ENCODE results near the gene CDC25A. TPM values are rescaled to one million over a fixed set of nuclear protein-coding genes. Genes with fewer than 3 reads are reported as not detected.

The CDC25A gene
- total RNA-seq, 2 donors from 2014 or later: 5.3 to 23.7 TPM

DNA sequence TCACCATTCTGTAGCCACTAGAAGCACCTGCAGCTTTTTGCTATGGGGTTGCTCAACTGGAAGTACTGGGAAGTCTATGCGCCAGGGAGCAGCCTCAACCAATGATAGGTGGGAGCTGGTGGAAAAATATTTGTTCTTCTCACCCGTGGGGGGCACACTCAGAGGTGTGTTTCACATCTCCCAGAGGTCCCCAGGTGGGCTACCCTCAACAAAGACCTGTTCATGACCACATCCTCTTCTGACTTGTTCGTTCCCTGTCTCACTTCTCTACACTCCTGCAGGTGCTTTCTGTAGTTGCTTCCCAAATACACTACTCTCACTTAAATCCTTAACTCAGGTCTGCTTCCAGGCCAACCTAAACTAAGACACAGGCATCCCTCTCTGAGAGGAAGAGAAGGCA, 38.7 kb upstream of the CDC25A start:
- Histone ChIP-seq H3K4me1 (no peaks in the 10 kb centered on the region), H3K9ac (ENCODE audit: low read depth in 2 of 2, low read length in 2 of 2) (no peak overlapping the region), H3K36me3 (no peaks in the 10 kb centered on the region), H3K27ac (no peak overlapping the region), H3K27me3 (no peaks in the 10 kb centered on the region), H3K9me3 (no peaks in the 10 kb centered on the region), H3K4me3 (no peak overlapping the region)
- intact Hi-C loops (cut with DNase I): no loop called here
- DNase-seq: no peak
- no peak for TF ChIP-seq CTCF (IDR thresholded peaks at IDR 0.05)

DNA sequence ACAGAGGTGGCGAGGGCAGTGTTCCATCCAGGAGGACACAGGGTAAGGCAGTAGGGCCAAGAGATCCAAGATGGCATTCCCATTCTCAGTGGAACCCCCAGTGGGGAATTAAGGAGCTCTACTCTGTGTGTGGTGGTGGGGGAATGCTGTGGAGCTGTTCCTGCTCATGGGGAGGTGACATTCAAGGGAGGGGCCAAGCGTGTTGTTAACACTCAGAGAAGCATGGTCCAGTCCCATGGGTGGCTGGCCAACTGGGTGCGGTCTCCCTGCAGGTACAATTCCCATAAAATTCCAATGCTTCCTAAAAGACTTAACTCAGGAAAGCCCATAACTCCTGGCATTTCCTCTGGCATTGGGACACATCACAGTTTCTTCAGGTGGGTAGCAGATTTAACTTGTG, 37.4 kb upstream of the CDC25A start:
- DNase-seq: peak; percentile 44
- H3K27ac ChIP-seq: no peak overlapping the region
- H3K9me3 ChIP-seq: no peaks in the 10 kb centered on the region
- H3K4me1 ChIP-seq: no peaks in the 10 kb centered on the region
- H3K36me3 ChIP-seq: no peaks in the 10 kb centered on the region
- no peak overlapping the region for H3K9ac ChIP-seq (ENCODE audit: low read depth in 2 of 2, low read length in 2 of 2)
- H3K4me3 ChIP-seq: no peak overlapping the region
- no peak for TF ChIP-seq CTCF (IDR thresholded peaks at IDR 0.05)
- H3K27me3 ChIP-seq: no peaks in the 10 kb centered on the region
- intact Hi-C loops (cut with DNase I): no loop called here

DNA sequence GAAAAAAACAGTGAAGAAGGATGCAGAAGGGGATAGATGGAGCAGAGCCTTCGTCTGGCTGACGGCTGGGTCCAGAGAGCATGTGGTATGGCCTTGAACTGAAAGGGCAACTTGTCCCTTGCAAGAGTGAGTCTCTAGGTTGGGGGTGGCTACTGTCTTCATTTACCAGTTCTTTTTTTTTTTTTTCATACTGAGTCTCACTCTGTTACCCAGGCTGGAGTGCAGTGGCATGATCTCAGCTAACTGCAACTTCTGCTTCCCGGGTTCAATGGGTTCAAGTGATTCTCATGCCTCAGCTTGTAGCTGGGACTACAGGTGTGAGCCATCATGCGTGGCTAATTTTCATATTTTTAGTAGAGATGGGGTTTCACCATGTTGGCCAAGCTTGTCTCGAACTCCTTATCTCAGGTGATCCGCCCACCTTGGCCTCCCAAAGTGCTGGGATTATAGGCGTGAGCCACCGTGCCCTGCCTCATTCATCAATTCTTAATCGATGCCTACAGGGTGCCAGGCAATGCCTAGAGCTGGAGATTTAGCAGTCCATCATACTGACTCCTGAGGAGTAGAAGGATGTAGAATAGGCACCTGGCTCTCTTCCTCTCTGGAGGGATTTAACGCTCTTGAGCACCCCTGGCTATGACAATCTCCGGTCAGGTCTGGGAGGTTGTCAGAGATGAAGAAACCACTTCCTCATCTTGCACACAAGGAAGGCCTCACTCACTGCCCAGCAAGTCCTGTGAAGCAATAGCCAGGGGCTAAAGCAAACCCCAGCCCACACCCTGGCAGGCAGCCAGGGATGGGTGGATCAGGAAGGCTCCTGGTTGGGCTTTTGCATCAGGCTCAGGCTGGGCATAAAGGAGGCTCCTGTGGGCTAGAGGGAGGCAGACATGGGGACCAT, 34.6 kb upstream of the CDC25A start, which contains the start of gene CAMP:
Gene CAMP (plus strand): TSS at position 880 of the 898 bp plus-strand sequence. CDS start 17 bp downstream, at position 897.
- intact Hi-C loops (cut with DNase I): no loop called here
- H3K9ac ChIP-seq (ENCODE audit: low read depth in 2 of 2, low read length in 2 of 2): no peak within 1 kb of the TSS
- TF ChIP-seq CTCF (IDR thresholded peaks at IDR 0.05): no peak
- H3K4me1 ChIP-seq: no peaks in the 10 kb centered on the region
- no peaks in the 10 kb centered on the region for H3K9me3 ChIP-seq
- no peaks in the 10 kb centered on the region for H3K27me3 ChIP-seq
- H3K27ac ChIP-seq: no peak within 1 kb of the TSS
- H3K4me3 ChIP-seq: no peak within 1 kb of the TSS
- peak; percentile 34 for DNase-seq
- no peaks in the 10 kb centered on the region for H3K36me3 ChIP-seq

DNA sequence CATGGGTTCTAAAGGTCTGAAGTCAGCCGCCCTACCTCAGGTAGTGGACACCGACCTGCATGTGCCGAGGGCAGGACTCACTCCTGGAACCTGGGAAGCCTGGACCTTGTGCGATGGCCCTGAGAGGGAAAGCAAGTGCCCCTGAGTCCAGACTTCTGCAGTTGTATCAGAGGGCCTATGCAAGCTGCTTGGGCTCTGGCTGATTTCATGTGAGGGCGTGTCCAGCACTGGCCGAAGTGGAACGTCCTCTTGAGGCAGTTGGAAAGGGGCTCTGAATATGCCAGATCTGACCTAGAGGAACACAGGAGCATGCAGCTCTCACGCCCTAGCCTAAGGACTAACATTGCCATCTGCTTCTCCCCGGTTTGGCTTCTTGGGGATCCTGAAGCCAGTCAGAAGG, 32.5 kb upstream of the CDC25A start:
- Histone ChIP-seq H3K36me3 (no peaks in the 10 kb centered on the region), H3K27me3 (no peaks in the 10 kb centered on the region), H3K9me3 (no peaks in the 10 kb centered on the region), H3K27ac (no peak overlapping the region), H3K9ac (ENCODE audit: low read depth in 2 of 2, low read length in 2 of 2) (no peak overlapping the region), H3K4me3 (no peak overlapping the region), H3K4me1 (no peaks in the 10 kb centered on the region)
- intact Hi-C loops (cut with DNase I): no loop called here
- no peak for TF ChIP-seq CTCF (IDR thresholded peaks at IDR 0.05)
- DNase-seq: no peak

DNA sequence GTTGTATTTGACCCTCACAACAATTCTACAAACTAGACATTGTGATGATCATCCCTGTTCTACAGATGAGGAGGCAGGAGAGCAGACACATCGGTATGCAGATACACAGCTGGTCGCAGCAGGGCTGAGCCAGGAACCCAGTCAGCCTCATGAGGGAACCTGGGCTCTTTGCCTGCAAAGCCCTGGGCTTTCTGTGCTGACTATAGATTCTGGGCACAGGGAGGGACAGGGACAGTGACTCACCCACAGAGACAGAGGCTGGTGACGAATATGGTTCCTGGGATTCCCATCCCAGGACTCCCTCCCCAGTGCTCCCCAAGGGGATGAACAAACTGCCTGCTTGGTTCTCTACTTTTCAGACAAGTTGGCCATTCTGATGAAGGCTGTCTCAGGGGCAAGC, 31.3 kb upstream of the CDC25A start:
- H3K4me3 ChIP-seq: no peak overlapping the region
- H3K4me1 ChIP-seq: no peaks in the 10 kb centered on the region
- H3K27ac ChIP-seq: no peak overlapping the region
- no peaks in the 10 kb centered on the region for H3K9me3 ChIP-seq
- TF ChIP-seq CTCF (IDR thresholded peaks at IDR 0.05): no peak
- DNase-seq: no peak
- H3K27me3 ChIP-seq: no peaks in the 10 kb centered on the region
- intact Hi-C loops (cut with DNase I): no loop called here
- H3K9ac ChIP-seq (ENCODE audit: low read depth in 2 of 2, low read length in 2 of 2): no peak overlapping the region
- H3K36me3 ChIP-seq: no peaks in the 10 kb centered on the region
